GM12874 (cell line): ENCODE measurements around the gene HIP1R.

Experiments
- CTCF ChIP-seq: IDR thresholded peaks from 2 replicates; pipeline ENCODE4 v1.5.1; 2011; ENCODE audit warnings: low read depth, mild to moderate bottlenecking, control low read depth, low read length, moderate library complexity; ENCODE audit not compliant: insufficient read depth

Gene HIP1R

GRCh38 chr12:122841544-122842321, 6.5 kb downstream of the HIP1R start:
- TF ChIP-seq CTCF: no peak

- no peak for TF ChIP-seq CTCF
These were observed 7.5 kb downstream of the HIP1R start for GRCh38 chr12:122842505-122843405.

GRCh38 chr12:122843455-122843854, 8.2 kb downstream of the HIP1R start:
- no peak for TF ChIP-seq CTCF

GRCh38 chr12:122844366-122844971, 9.2 kb downstream of the HIP1R start:
- no peak for TF ChIP-seq CTCF

GRCh38 chr12:122845041-122845864, 10.0 kb downstream of the HIP1R start:
- no peak for TF ChIP-seq CTCF

- TF ChIP-seq CTCF: no peak
These were observed 10.8 kb downstream of the HIP1R start for GRCh38 chr12:122845865-122846621.
